MM.1S (cell line): ENCODE measurements around the gene SMIM35.

ENCODE experiments used
- EZH2 ChIP-seq: fragments of 300-600 bp; sonication (generic); optimal IDR thresholded peaks from 2 replicates; pipeline ENCODE3; 2017; ENCODE audit warnings: low read depth, mild to moderate bottlenecking, antibody characterized with exemption, low read length, mixed read lengths
- TF ChIP-seq, protein P1 (sequence below): fragments of 300-600 bp; sonication (generic); IDR thresholded peaks from 2 replicates; pipeline ENCODE4 v1.5.1; 2016; ENCODE audit warnings: antibody characterized with exemption, low read length, mixed read lengths

DNA sequence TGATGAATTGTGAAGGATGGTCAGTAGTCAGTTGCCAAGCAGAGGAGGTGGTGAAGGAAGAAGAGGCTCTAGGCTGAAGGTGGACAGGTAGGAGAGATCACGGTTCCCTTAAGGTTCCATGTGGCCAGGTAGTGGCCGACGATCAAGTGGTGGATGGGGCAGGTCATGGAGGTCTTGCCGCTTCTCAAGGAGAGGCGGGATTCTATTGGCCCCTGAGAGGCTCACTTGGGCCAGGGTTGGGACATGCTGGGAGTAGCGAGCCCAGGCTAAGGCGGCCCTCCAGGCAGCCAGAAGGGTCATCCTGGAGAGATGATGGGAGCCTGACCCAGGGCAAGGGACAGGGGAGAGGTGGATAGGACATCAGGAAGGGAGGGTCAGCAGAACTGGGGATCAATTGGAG is 30.8 kb downstream of the SMIM35 start:
- TF ChIP-seq, protein P1, sequence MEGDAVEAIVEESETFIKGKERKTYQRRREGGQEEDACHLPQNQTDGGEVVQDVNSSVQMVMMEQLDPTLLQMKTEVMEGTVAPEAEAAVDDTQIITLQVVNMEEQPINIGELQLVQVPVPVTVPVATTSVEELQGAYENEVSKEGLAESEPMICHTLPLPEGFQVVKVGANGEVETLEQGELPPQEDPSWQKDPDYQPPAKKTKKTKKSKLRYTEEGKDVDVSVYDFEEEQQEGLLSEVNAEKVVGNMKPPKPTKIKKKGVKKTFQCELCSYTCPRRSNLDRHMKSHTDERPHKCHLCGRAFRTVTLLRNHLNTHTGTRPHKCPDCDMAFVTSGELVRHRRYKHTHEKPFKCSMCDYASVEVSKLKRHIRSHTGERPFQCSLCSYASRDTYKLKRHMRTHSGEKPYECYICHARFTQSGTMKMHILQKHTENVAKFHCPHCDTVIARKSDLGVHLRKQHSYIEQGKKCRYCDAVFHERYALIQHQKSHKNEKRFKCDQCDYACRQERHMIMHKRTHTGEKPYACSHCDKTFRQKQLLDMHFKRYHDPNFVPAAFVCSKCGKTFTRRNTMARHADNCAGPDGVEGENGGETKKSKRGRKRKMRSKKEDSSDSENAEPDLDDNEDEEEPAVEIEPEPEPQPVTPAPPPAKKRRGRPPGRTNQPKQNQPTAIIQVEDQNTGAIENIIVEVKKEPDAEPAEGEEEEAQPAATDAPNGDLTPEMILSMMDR, result no peak
- no peak for TF ChIP-seq EZH2
